Choroid plexus epithelial cell (primary cell): ENCODE results near the gene SOD3.

Experiments used
- DNase-seq: peaks from one replicate; pipeline ENCODE4 v3.0.0-alpha.2; 2010; ENCODE audit warnings: low read depth
- H3K4me3 ChIP-seq: 2 replicates; pipeline ENCODE4 v1.5.1; 2011; ENCODE audit warnings: low read depth, mild to moderate bottlenecking, control low read depth, low read length, moderate library complexity
- CTCF ChIP-seq: conservative IDR thresholded peaks from 2 replicates; pipeline ENCODE4 v1.5.1; 2011; ENCODE audit warnings: low read depth, mild to moderate bottlenecking, control low read depth, inconsistent platforms, low read length, moderate library complexity

SOD3 gene

GRCh38 chr4:24849351-24849750, 54.0 kb downstream of the SOD3 start:
- H3K4me3 ChIP-seq = no peak overlapping the region
- TF ChIP-seq CTCF = no peak
- DNase-seq = no peak

DNA sequence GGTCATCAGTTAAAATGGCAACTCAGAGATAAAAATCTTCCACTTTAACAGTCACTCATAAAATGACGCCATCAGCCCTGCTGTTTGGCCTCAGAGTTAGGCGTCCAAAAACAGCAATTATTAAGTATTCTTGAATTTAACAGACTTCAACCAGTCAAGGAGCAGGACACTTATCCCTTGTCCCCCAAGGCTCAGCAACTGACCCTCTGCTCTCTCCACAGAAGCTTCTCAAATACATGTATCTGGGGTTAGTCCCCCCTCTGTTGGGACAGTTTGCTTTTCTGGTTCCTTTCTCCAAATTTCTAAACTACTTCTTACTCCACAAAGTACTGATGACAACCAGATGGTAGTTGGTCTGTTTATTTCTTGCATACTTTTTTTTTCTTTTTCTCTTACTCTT, 54.4 kb downstream of the SOD3 start:
- H3K4me3 ChIP-seq = no peak overlapping the region
- no peak for TF ChIP-seq CTCF
- no peak for DNase-seq
